KG1 (cell line): ENCODE data around the gene MPHOSPH10.
"Not testable (repeated sequence)": the region's sequence is repeated elsewhere in the genome, so short reads cannot be mapped to it uniquely, and the experiment has no call there.

Experiments
- DNase-seq: peaks from one replicate; lab custom pipeline; 2025; lab: John Stamatoyannopoulos, UW

Gene MPHOSPH10

DNA sequence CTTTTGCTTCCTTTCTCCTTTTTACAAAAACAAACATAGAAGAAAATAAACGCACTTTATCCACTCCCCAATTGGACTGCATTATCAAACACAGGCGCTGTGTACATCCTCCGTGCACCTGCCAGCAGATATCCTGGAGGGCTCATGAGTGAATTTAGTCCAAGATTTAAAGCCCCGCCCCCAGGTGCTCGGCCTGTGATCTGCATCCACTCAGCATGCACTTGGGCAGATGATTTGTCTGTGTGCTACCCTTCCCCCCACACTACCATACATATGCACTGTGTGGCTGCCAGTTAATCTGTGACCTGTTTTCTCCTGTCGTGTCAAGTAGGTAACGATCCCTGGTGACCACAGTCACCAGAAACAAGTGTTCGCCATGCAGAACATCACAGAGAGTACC, 48.4 kb downstream of the MPHOSPH10 start:
- DNase-seq = not testable (repeated sequence)

DNA sequence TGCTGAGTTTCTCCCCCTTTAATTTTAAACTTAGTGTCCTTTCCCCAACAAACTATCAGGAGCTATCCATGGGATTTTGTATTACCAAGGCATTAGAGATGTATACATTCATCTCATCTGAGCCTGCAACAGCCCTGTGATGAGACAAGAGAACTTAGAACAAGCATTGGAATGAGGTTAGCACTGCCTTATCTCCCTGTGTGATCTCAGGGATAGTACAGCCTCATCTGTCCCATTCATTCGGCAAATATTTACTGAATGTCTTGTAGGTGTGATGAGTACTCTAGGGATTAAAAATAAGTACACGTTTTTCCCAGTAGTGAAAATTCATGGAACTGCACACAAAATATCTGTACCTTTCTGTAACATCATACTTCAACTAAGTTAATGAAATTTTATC, 50.9 kb downstream of the MPHOSPH10 start:
- no peak for DNase-seq

DNA sequence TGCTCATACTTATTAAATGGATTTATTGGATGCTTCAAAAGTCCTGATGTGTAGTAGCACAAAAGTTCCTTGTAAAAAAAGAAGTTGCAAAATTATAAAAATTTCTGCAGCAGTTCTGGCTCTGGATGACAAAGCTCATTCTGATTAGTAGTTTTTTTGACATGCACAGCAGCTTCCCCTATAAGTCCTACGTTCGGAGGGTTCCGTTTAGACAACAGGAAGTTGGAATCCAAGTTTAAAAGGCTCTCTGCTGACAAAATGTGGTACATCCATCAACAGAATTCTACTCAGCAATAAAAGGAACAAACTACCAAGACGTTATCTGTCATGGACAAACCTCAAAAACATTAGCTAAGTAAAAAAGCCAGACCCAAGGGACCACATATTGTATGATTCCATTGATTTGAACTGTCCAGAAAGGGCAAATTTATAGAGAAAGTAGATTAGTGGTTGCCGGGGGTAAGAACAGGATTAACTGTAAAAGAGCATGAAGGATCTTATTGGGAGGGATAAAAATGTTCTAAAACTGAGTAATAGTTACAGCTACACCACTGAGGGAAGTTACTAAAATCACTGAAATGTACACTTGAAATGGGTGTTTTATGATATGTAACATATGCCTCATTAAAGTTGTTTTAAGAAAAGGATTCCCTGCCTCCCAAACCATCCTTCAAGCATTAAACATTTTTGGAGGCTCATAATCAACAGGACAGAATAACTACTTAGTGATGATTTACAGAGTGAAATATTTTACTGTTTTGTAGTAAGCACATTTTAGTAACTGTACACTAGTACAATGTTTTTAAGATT, 53.1 kb downstream of the MPHOSPH10 start:
- DNase-seq = not testable (repeated sequence)

DNA sequence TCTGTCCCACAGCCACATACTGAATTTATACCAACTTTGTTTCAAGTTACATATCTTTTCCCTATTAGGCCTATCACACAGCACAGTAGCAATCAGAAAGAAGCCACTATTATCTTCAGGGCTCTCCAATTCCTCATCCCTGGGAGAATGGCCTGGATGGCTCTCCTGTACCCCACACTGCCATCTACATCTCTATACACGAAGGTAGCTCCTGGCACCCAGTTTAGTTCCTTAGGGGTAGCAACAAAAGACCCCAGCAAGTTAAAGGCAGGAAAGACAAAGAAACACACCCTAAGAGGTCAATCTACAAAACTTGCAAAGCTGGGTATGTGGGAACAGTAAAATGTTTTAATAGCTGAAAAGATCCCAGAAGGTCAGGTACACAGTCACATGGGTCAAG, 56.5 kb downstream of the MPHOSPH10 start:
- DNase-seq = no peak

DNA sequence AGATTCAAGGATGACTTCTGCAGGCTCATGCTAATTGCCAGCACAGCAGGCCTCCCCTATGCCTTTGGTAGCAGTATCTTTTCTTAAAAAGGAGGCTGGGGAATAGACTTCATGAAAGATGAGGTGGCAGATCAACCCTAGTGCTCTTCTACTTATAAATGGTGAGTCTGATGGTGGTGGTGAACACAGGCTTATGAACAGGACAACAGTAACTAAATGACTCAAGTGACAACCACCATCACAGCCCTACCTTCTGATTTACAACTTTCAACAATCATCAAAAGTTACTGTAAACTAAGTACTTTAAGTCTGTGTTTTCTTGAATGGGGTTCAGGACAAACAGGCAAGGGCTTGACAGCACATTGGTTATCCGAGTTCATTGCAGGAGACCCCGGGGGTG, 57.2 kb downstream of the MPHOSPH10 start:
- DNase-seq = no peak

DNA sequence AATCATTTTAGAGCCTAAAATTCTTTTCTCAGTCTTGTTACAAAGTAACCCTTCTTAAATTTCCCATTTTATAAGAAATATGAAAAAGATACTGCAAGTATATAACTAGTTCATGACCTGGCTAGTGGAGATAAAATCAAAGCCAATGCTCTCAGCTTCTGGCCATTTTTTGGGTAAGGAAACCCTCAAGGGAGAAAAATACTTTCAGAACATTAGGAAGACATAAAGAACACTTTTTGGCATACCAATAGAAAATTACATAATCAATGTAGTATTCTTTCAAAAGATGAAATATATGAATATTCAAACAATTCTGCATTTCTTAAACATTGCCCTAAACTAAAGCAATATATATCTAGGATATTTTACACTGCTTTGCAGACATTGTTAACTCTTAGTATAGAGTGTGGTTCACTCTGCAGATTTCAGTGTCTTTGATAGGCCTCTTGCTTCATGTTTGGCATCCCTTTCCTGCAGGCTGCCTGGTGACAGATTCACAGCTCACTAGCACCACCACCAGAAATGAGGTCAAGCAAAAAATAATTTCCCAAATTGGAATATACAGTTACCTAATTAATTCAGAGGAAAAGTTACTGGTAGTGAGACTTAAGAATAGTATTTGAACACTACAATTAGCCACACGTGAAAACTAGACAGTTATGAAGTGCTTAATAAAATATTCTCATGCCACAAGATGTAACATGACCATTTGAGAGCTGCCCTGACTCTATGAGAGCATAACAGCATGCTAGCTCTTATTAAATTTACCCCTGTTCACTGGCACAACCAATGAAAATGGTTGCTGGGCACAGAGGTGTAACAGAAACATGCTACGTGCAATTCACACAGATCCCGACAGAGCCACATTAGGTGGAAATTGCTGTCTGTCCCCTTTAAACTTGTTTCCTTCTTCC, 60.5 kb downstream of the MPHOSPH10 start:
- no peak for DNase-seq

DNA sequence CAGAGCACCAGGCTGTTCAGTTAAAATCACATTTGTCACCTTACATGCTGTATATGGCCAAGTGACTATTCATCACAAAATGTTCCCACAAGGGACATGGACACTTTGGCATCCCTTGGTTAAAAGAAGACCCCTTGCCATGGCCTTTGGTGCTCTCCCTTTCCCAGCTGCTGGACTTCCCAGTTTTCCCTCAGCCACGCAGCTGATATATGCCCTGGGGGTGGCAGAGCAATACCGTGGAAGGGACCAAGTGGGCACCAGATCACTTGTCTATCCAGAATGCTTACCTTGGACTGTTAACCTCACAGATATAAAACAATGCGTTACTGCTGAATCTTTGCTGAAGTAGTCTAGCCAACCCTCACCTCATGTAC, 61.1 kb downstream of the MPHOSPH10 start:
- DNase-seq = no peak
